BE2C (cell line): ENCODE data around the gene TSPAN9.

ENCODE experiments used
- DNase-seq: peaks from one replicate; pipeline ENCODE4 v3.0.0-alpha.2; 2020
- H3K27me3 ChIP-seq: fragments of 250-450 bp; sonication (Bioruptor Pico); 2 replicates; pipeline ENCODE4 v1.5.1; 2020; ENCODE audit warnings: mild to moderate bottlenecking
- H3K36me3 ChIP-seq: fragments of 250-450 bp; sonication (Bioruptor Pico); 2 replicates; pipeline ENCODE4 v1.5.1; 2020; ENCODE audit warnings: mild to moderate bottlenecking
- H3K4me1 ChIP-seq: fragments of 250-450 bp; sonication (Bioruptor Pico); 2 replicates; pipeline ENCODE4 v1.5.1; 2020
- H3K4me3 ChIP-seq: 2 replicates; pipeline ENCODE4 v1.5.1; 2011; ENCODE audit warnings: low read depth, low read length
- H3K9me3 ChIP-seq: fragments of 250-450 bp; sonication (Bioruptor Pico); 2 replicates; pipeline ENCODE4 v1.5.1; 2020
- TF ChIP-seq, protein P1 (sequence below): IDR thresholded peaks from 2 replicates; pipeline ENCODE4 v1.5.1; 2012; ENCODE audit warnings: mild to moderate bottlenecking, low read depth, low read length

TSPAN9 gene

DNA sequence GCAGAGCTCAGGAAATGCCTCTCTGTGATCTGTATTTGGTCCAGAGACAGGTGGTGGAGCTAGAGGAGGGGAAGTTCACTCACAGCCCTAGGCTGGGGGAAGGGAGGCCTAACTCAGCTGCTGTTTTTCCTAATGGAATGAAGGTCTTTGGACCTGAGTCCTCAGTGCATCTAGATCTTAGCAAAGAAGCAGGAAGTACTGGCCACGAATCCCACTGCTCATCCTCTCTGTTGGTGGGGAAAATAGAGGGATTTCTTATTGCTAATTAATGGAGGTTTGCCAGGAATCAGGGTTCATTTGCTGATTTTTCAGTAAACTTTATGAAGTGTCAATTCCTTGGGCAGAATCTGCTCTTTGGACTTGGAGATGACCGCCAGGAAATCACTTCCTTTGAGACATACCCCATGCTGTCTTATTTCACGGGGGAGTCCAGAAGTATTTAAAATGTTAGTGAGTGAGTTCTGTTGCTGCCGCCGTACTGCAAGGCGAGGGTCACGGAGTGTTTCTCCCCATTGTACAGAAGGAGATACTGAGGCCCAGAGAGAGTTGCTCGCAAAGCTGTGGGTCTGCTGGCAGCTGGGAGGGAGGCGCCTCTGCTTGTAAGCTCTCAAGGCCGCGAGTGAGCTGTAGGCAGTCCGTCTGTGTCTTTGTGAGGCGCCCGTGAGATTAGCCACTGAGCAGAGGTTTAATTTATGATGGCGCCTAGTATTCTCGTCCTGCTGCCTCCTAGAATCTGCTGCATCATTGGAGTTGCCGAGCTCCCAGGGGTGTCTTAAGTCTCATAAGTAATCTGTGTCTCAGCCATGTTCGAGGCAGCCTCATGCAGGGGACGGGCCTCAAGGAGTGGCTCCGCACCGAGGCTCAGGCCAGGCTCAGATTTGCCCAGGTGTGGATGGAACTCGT is 88.2 kb downstream of the TSPAN9 start:
- TF ChIP-seq, protein P1, sequence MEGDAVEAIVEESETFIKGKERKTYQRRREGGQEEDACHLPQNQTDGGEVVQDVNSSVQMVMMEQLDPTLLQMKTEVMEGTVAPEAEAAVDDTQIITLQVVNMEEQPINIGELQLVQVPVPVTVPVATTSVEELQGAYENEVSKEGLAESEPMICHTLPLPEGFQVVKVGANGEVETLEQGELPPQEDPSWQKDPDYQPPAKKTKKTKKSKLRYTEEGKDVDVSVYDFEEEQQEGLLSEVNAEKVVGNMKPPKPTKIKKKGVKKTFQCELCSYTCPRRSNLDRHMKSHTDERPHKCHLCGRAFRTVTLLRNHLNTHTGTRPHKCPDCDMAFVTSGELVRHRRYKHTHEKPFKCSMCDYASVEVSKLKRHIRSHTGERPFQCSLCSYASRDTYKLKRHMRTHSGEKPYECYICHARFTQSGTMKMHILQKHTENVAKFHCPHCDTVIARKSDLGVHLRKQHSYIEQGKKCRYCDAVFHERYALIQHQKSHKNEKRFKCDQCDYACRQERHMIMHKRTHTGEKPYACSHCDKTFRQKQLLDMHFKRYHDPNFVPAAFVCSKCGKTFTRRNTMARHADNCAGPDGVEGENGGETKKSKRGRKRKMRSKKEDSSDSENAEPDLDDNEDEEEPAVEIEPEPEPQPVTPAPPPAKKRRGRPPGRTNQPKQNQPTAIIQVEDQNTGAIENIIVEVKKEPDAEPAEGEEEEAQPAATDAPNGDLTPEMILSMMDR: 0 out of 2 replicates have a peak, but pooled peaks have one; percentile 3
- Histone ChIP-seq H3K9me3 (no peaks in the 10 kb centered on the region), H3K27me3 (no peaks in the 10 kb centered on the region), H3K36me3 (no peaks in the 10 kb centered on the region), H3K4me1 (peaks cover 11% of the 10 kb centered on the region), H3K4me3 (no peak overlapping the region)
- no peak for DNase-seq

DNA sequence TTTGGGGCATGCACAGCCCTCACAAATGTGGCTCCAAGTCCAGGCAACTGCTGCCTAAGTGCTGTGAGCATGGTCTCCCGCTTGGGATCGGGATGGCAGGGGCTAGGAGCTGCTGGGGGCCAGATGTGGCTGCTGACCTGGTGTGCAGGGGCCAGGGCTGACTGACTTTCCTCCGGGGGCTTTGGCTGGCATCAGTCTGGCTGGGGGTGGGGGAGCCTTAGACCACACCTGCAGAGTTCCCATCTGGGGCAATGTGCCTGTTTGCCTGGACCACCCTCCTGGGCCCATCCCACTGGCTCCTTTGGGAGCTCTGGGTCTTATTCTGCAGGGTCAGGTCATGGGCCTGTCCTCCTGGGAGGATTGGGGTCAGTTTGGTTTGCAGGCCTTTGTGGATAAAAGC is 90.5 kb downstream of the TSPAN9 start:
- Histone ChIP-seq H3K27me3 (no peaks in the 10 kb centered on the region), H3K4me3 (no peak overlapping the region), H3K4me1 (peaks cover 27% of the 10 kb centered on the region), H3K36me3 (no peaks in the 10 kb centered on the region), H3K9me3 (no peaks in the 10 kb centered on the region)
- TF ChIP-seq, protein P1: no peak
- no peak for DNase-seq

DNA sequence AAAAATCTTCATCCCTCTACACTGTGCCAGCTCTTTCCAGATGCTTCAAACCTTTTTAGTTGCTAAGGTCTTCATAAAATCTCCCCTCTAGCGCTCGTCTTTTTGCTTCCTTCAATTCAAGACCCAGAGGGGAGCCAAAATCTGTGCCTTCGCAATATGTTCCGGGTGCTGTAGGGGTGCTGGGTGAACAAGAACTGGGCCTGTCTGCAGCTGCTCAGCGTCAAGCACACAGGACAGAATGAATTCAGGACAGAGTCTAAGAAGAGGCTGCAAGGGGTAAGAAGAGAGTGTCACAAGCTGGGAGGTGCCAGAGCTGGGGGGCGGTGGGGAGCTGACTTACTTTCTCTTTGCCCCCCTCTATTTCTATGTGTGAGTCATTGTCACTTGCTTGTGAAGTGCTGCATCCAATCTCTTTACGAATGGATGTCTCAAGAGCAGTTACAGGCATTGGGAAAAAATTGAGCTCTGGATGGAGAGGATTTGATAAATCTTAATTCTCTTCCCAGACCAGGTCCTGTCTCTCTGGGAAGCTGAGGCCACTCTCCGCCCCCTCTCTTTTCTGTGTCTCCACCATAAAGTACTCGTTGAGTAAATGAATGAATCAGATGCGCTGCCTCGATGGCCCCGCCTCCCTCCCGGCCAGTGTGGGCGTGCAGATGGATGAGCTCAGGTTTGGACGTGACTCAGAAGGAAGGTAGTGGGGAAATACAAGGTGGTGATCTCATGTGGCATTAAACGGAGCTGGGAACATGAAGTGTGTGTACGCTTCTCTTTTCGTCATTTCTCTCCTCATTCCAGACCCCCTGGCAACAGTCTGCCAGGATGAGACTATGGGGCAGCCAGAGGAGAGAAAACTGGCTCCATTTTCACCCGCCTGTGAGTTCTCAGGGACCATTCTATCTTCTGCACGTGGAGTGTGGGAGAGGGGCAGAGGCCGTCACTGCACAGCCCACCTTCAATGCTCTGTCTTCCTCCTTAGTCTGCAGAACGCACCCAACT is 91.3 kb downstream of the TSPAN9 start:
- H3K27me3 ChIP-seq: no peaks in the 10 kb centered on the region
- TF ChIP-seq, protein P1: no peak
- H3K9me3 ChIP-seq: no peaks in the 10 kb centered on the region
- peak; percentile 53 for DNase-seq
- peaks cover 27% of the 10 kb centered on the region for H3K4me1 ChIP-seq
- H3K4me3 ChIP-seq: no peak overlapping the region
- H3K36me3 ChIP-seq: no peaks in the 10 kb centered on the region

DNA sequence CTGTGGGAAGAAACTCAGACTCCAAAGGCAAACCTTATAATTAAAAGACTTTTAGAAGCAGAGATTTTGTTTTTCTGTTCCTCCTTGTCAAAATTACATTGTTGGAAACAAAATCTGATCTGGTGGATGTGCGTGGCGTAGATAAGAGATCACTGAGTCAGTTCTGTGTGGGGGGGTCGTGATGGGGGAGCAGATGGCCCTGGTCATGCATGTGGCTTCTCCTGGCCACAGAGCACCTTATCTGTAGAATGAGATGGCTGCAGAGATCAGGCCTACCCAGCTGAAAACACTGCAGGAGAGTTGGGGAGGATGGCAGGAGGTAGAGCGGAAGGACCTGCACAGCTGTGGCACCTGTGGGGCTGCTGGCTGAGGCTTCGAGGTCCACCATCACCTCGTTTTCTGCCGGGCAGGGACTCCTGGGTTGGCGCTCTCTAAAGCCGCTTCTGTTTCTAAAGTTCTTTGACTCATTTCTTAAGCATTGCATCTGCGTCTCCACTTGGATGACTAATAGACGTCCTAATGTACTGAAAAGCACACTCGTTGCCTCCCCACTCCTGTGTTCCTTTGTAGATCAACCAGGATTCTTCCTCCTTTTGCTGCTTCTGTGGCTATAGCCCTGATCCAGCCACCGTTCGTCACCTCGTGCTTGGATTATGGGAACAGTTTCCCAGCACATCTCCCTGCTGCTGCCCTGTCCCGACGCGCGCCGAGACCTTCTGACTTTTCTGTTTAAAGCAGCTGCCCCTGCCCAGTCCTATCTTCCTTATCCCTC is 93.4 kb downstream of the TSPAN9 start:
- Histone ChIP-seq H3K4me3 (no peak overlapping the region), H3K4me1 (peaks cover 27% of the 10 kb centered on the region), H3K9me3 (no peaks in the 10 kb centered on the region), H3K27me3 (no peaks in the 10 kb centered on the region), H3K36me3 (no peaks in the 10 kb centered on the region)
- TF ChIP-seq, protein P1: no peak
- DNase-seq: no peak

DNA sequence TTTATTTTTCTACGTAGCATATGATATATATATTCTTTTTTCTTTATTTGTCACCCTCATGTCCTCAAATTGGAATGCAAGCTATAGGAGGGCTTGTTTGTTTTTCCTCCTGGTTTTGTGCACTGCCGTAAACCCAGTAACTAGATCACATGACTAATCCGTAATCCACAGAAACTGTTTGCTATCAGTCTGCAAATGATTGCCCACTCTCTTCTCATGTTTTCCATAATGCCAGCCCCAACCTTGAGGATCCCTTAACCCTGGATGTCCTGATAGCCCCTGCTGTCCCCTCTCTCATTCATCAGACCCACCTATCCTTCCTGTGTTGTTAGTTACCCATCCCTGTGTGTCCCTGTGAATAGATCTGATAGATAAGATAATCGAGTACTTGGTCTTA is 94.0 kb downstream of the TSPAN9 start:
- no peaks in the 10 kb centered on the region for H3K9me3 ChIP-seq
- no peaks in the 10 kb centered on the region for H3K27me3 ChIP-seq
- TF ChIP-seq, protein P1: no peak
- DNase-seq: no peak
- H3K4me3 ChIP-seq: no peak overlapping the region
- peaks cover 27% of the 10 kb centered on the region for H3K4me1 ChIP-seq
- H3K36me3 ChIP-seq: no peaks in the 10 kb centered on the region
